ENCODE results near the gene AQR.
"Not testable (repeated sequence)": the region's sequence is repeated elsewhere in the genome, so short reads cannot be mapped to it uniquely, and the experiment has no call there.

The AQR gene

GRCh38 chr15:34812369-34812768 lies 157.2 kb downstream of the AQR start:
- DNase-seq, result peak; percentile 72

- DNase-seq, result peak; percentile 98
These were observed 159.0 kb downstream of the AQR start for GRCh38 chr15:34810443-34811129.

GRCh38 chr15:34809186-34809585 lies 160.4 kb downstream of the AQR start:
- no peak for DNase-seq

- peak; percentile 63 for DNase-seq
These were observed 161.5 kb downstream of the AQR start for GRCh38 chr15:34808016-34808415.

GRCh38 chr15:34807241-34807640 lies 162.3 kb downstream of the AQR start:
- DNase-seq, result not testable (repeated sequence)

GRCh38 chr15:34804776-34805175 lies 164.8 kb downstream of the AQR start:
- DNase-seq, result no peak

- DNase-seq, result no peak
These were observed 165.4 kb downstream of the AQR start for GRCh38 chr15:34804113-34804512.

GRCh38 chr15:34802803-34803750 lies 166.5 kb downstream of the AQR start:
- no peak for DNase-seq

- DNase-seq, result no peak
These were observed 167.2 kb downstream of the AQR start for GRCh38 chr15:34802371-34802770.

Measured in EL (cell line).